Left forelimb (tissue), 1 donor: Measurements from ENCODE around the gene ZDHHC11B.
"Not testable (repeated sequence)": the region's sequence is repeated elsewhere in the genome, so short reads cannot be mapped to it uniquely, and the experiment has no call there.

Experiments used
- DNase-seq: peaks from one replicate; pipeline ENCODE4 v3.0.0-alpha.2; 2018; ENCODE audit warnings: low spot score

The ZDHHC11B gene

GRCh38 chr5:784428-785177 is at the start of gene ZDHHC11B:
Gene ZDHHC11B (minus strand): TSS chr5:784729. CDS start chr5:766919, 17,810 bp downstream.
- peak; percentile 90 for DNase-seq

- not testable (repeated sequence) for DNase-seq
These were observed 49.5 kb upstream of the ZDHHC11B start for GRCh38 chr5:834013-834412.

- not testable (repeated sequence) for DNase-seq
These were observed 43.7 kb upstream of the ZDHHC11B start for GRCh38 chr5:828194-828593.

- DNase-seq = not testable (repeated sequence)
These were observed 41.0 kb upstream of the ZDHHC11B start for GRCh38 chr5:825544-825943.

- no peak for DNase-seq
These were observed 37.0 kb upstream of the ZDHHC11B start for GRCh38 chr5:821504-821903.

- DNase-seq = no peak
These were observed 35.7 kb upstream of the ZDHHC11B start for GRCh38 chr5:820245-820644.

- DNase-seq = no peak
These were observed 34.5 kb upstream of the ZDHHC11B start for GRCh38 chr5:819078-819477.

- no peak for DNase-seq
These were observed 31.6 kb upstream of the ZDHHC11B start for GRCh38 chr5:816176-816575.

- DNase-seq = no peak
These were observed 30.9 kb upstream of the ZDHHC11B start for GRCh38 chr5:815449-815848.

GRCh38 chr5:813575-813974 is 29.0 kb upstream of the ZDHHC11B start:
- DNase-seq = not testable (repeated sequence)

GRCh38 chr5:811384-811783 is 26.9 kb upstream of the ZDHHC11B start:
- not testable (repeated sequence) for DNase-seq

- DNase-seq = not testable (repeated sequence)
These were observed 23.4 kb upstream of the ZDHHC11B start for GRCh38 chr5:807719-808514.

GRCh38 chr5:801472-801871 is 16.9 kb upstream of the ZDHHC11B start:
- DNase-seq = no peak

- not testable (repeated sequence) for DNase-seq
These were observed 16.5 kb upstream of the ZDHHC11B start for GRCh38 chr5:801055-801454.

GRCh38 chr5:798505-799138 is 14.1 kb upstream of the ZDHHC11B start:
- not testable (repeated sequence) for DNase-seq

- not testable (repeated sequence) for DNase-seq
These were observed 13.5 kb upstream of the ZDHHC11B start for GRCh38 chr5:797986-798385.

- not testable (repeated sequence) for DNase-seq
These were observed 11.3 kb upstream of the ZDHHC11B start for GRCh38 chr5:795873-796272.

GRCh38 chr5:794948-795347 is 10.4 kb upstream of the ZDHHC11B start:
- DNase-seq = not testable (repeated sequence)

- peak; percentile 45 for DNase-seq
These were observed 4.2 kb upstream of the ZDHHC11B start for GRCh38 chr5:788703-789102.

- DNase-seq = not testable (repeated sequence)
These were observed 3.3 kb upstream of the ZDHHC11B start for GRCh38 chr5:787857-788233.

- DNase-seq = not testable (repeated sequence)
These were observed 2.8 kb upstream of the ZDHHC11B start for GRCh38 chr5:787224-787856.

- DNase-seq = peak; percentile 58
These were observed 714 bp upstream of the ZDHHC11B start for GRCh38 chr5:785181-785705.
